GM18861 (cell line): Measurements from ENCODE around the gene TNNC1.

Experiments
- ATAC-seq: cut with Tn5 transposase; IDR thresholded peaks from one replicate; pipeline ENCODE4 v1.9.1; 2021; ENCODE audit not compliant: unreplicated experiment

Gene TNNC1

DNA sequence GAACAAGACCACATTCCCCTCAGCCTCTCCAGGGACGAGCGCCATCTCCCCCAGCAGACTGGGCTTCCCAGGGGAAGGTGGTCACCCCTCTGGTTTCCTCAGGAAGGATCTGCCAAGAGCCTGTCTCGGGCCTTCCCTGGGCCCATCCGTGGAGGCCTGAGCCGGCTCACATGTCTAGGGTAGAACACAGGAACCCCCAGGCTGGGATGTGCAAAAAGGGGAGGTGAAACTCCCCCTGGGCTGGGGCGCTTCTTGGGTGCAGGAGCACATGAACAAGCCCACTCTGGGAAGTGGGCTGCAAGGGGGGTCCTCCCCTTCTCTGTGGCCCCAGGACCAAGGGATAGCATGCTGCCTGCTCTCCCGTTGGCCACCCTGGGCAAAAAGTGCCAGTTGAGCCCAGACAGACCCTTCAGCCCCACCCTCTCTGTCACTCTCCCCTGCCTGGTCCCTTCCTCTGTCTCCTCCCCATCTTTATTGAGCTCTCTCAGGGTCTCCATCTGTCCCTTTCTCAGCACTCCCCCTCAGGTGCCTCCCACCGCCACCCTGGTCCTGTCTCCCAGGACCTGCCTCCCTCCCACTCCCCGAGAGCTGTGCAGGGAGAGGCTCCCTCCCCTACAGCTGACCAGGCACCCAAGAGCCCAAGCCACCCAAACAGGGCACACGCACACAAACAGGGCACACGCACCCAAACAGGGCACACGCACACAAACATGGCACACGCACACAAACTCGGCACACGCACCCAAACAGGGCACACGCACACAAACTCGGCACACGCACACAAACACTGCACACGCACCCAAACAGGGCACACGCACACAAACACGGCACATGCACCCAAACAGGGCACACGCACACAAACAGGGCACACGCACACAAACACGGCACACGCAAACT is 9.8 kb downstream of the TNNC1 start:
- ATAC-seq: no peak

DNA sequence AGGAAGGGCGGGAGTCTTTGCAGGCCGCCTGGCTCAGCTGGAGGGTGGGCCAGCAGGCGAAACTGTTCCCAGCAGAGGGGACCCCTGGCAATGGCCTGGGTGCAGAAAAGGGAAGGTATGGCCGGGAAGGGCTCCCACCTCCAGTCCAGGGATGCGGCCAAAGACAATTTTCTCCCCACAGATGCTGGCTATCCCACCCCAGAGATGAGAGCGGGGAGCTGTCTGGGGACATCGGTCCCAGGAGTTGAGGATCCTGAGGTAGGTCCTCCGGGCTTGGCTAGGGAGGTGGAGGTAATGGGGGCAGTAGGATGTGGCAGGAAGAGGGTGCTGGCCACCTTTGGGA is 10.6 kb downstream of the TNNC1 start:
- no peak for ATAC-seq

DNA sequence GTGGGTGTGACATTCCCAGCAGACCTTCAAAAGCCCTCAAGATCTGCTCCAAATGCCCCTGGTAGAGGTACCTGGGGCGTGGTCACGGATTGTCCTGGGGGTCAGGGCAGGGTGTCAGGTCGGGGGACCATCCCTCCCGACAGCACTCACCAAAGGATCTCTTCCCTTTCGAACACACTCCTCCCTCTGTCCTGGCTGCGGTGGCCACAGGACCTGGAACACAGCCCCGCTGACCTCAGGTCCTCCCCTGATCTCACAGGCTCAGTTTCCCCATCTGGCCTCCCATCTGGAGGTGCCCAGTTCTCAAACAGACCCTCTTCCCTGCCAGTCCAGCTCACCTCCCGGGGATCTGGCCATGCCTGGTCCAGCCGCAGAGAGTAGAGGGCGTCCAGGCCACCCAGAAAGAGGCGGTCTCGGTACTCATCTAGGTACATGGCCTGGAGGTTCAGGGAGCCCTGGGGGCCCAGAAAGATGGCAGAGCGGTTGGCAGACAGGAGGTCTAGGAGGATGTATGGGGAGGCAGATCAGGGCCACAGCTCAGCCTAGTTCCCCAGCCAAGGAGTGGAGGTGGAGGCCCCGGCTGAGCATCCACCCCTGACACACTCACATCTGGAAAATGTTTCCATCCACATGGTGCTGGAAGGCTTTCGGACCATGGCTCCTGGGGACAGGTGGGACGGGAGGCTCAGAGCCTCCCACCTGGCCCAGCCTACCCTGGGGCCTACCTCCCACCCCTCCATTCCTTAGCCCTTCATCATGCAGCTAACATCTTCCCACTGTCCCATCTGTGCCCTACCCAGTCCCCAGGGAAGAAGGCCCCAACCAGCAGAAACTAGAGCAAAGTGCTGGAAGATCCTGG is 11.2 kb downstream of the TNNC1 start:
- ATAC-seq: no peak

DNA sequence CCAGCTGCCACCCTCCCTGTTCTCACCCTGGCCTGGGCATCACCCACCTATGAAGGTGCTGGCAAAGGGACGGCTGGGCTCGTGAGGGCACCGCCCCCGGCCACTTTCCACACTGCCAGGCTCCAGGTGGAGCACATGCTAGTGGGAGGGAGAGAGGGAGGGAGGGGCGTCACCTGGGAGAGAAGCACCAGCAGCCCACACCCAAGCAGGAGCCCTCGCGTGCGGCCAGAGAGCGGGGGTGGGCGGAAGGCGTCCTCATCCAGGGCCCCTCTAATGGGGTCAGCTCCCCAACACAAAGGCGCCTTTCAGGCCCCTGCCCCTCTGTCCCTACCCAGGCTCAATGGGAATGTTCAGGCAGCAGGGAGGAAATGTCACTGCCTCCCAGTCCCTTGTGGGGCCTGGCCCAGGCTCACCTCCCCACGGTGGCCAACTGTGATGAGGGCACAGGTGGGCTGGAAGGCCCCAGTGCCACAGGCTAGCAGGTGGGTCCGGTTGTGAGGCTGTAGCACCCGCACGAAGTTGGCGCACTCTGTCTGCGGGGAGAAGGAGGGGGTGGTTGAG is 12.0 kb downstream of the TNNC1 start:
- ATAC-seq: no peak

DNA sequence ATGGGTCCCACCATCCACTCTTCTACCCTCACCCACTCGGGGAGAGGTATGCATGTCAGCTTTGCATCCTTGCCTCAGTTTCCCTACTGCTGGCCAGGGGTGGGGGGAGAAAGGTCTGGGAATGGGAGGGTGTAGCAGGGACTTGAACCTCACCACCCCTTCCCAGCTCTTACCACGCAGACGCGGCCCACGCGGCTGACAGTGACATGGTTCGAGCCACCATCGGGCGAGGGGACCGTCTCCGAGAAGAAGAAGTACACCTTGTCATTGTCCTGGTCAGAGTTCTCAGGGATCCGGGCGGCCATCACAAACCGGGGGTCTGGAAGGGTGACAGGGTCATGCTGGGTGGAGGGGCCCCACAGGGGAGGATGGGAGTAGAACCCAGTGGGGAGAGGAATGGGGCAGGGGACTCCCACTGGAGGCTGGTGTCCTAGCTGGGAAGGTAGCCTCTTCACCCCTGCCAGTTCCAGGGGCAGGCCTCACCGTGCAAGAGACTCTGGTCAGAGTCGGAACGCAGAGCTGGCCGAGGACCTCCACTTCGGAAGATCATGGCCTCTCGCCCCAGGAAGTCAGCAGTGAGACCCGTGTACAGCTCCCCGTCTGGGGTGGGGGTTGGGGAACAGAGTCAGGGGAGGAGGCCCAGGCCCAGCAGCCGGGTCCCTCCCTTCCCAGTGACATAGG is 12.6 kb downstream of the TNNC1 start:
- no peak for ATAC-seq

DNA sequence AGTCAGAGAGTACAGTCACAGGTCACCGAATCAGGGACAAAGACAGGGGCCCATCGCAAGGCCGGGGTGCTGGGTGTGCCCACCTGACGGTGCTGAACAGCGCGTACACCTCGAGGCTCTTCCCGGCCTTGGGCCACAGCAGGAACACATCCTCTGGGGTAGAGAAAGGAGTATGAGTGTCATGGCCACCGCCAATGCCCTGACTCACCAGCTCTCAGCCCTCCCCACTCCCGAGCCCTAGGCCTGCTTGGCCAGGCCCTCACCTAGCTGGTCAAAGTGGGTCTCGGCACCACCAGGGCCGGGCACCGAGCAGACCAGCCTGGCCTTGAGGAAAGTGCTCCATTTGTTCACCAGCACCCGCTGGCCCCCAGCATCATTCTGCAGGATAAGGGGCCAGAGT is 13.2 kb downstream of the TNNC1 start:
- no peak for ATAC-seq

DNA sequence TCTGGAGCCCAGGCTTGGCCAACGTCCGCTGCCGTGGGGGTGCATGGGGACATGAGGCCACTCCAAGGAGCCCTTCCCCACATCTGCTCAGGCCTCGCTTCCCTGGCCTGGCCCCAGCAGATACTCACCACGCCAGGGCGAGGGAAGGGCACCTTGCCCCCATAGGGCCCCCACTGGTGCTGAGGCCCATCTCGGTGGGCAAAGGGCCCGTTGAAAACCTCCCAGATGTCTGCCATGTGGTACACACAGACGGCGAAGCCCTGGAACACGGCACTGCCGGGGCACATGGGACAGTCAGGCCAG is 13.6 kb downstream of the TNNC1 start:
- no peak for ATAC-seq

DNA sequence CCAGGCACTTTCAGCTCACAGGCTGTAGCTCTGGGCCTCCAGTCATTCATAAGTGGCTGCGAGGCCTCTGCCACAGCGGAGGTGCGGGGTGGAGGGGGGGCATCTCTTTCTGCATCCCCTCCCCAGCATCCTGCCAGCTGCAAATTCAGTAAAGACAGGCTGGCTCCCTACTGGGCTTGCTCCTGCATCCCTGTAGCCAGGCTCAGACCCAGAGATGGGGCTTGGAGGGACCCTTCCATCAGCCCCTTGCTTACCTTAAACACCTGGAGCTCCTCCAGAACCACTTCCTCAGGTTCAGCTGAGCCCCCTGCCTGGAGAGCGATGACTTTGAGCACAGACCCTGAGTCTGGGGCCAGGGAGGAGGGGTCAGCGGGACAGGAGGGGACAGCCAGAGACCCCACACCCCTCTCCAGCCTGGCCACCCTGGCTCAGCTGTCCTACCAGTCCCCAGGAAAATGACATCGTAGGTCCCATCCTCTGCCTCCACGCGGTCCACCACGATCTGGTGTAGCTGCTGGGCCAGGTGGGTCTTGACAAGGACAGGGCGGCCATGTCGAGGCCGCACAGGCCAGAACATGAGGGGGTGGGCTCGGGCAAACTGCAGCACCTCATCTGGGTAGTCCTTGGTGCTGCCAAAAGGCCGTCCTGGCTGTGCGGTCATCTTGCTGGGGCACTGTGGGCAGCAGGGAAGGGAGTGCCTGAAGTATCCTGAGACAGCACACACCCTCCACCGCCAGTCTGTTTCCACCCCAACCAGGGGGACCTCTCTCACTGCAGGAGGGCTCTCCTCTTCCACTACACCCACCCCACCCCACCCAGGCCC is 14.2 kb downstream of the TNNC1 start:
- no peak for ATAC-seq

DNA sequence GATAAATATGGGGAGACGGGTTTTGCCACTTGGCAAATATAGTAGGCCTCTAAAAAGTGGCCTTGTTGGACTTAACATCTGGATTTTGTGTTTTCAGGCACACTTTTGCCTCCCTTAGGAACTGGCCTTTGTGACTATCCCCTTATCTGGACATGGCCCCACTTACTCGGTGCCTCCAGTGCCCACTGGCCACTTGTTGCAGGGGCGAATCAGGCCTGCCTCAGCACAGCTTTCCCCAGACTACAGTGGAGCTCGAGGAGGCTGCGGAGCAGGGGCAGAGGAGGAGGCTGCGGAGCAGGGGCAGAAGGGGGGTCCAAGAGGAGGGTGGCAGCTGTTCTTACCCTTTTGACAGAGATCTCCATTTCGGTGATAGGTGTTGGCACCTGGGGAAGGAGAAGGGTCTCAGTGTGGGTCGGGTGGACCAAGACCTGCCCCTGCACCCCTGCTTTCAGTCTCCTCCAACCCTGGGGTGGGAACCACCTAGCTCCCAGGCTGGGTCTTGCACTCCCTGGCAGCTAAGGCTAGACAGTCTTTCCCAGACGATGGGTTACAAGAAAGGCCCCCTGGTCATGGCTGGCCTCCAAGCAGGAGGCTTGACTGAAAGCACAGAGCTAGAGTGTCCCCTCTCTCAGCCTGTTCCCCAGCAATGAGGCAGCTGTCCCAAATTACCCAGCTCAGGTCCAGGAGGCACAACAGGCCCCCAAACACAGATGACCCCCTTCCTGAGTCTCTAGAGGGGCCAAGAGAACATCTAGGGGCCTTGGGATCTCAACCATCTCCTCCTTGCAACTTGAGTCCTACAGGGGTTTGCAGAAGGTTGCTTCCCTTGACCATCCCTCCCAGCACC is 15.0 kb downstream of the TNNC1 start:
- ATAC-seq: no peak

DNA sequence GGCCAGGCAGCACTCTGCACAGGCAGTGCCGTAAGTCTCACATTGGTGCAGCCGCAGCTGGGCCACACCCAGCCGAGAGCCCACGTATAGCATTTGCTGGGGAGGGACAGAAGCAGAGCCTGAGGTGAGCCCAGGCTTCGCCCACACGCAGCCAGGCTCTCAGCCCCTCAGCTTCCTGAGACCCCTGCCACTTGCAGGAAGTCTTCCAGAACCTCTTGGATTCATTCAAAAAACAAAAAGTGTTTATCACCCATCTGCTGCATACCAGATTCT is 15.8 kb downstream of the TNNC1 start:
- no peak for ATAC-seq

DNA sequence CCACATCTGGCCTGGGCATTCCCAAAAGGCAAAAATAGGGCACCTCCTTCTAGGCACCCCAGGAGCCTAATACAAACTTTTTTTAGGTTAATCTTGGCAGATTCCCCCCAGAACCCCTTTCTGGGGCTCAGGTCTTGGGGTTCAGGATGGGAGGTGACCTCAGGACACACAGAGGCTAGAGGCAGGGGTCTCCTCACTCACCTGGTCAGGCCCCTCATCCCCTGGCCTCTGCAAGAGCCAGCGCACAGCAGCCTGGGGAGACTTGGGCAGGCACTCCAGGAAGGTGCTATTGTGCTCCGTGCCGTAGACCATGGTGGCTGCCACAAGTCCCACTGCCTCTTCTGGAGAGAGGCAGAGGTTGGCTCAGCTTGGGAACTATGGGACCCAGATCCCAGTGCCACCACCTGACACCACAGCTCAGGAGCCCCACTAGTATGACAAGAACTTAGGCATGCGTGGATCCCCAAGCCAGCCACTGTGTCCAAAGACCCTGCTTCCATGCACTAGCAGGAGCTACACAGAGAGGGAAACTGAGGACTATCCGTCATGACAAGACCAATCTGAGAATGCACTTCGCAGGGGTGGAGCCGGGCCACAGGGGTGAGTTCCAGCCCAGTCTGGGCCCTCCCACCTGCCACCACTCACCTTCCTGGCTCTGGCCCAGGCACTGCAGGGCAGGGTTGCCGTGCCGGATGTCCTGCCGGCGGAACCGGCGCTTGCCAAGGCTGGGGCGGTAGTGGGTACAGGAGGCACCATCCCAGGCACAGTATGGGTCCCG is 16.3 kb downstream of the TNNC1 start:
- no peak for ATAC-seq

DNA sequence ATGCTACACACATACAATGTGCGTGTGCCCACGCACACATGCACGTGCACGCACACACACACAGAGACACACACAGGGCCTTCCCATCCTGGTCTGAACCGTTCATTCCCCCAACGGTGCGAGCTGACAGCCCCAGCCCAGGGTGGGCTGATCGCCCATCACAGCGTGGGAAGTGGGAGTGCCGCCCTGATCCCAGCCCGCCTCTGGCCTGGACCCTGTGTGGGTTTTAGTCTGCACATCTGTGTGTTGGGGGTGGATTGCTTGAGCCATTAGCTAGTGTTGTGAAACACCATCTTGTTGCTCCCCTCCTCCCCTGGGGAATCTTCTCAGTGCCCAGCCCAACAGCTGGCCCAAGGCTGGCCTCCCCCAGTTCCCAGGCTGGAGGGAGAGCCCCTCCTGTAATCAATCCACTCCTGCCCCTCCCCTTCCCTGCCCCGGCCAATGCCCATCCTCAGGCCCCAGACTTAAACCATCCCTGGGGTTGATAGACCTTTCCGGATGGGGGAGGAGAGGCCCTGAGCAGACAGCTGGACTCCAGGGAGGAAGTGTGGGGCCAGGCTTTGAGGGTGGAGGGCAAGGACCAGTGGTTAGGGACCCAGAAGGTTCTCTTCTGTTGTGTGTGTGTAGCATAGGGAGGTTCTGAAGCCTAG is 17.2 kb downstream of the TNNC1 start:
- no peak for ATAC-seq

DNA sequence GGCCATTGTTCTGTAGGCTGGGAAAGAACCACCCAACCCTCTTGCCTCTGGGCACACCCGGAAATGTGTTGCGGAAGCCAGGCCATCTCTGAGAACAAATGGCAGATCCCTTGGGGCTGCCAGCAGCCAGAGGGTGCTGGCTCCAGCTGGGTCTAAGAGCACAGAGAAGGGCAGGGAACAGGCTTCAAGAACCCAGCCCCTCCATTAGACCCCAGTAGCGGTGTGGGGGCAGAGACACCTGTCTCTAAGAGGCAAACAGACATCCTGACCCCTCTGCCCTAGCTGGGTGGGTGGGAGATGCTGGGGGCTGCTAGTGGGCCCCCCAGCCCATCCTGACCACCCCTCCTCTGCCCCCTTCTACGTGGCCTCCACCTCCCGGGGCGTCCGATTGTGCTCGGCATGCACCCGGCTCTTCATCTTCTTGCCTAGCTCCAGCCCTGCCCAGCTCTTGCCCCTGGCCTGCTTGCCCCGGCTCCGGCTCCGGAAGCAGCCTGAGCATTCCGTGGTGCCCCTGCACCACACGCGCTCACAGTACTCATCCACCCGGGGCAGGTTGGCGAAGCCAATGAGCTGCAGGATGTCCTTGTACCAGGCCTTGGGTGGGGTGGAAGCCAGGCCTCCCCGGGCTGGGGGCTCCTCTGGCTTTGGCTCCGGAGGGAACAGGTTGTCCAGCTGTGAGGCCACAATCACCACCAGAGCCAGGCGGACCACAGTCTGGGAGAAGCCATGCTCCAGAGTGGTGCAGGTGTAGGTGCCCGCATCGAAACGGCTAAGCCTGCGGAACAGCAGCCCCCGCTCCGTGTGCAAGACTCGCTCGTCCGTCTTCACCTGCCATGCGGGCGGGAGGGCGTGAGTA is 18.4 kb downstream of the TNNC1 start:
- ATAC-seq: no peak

DNA sequence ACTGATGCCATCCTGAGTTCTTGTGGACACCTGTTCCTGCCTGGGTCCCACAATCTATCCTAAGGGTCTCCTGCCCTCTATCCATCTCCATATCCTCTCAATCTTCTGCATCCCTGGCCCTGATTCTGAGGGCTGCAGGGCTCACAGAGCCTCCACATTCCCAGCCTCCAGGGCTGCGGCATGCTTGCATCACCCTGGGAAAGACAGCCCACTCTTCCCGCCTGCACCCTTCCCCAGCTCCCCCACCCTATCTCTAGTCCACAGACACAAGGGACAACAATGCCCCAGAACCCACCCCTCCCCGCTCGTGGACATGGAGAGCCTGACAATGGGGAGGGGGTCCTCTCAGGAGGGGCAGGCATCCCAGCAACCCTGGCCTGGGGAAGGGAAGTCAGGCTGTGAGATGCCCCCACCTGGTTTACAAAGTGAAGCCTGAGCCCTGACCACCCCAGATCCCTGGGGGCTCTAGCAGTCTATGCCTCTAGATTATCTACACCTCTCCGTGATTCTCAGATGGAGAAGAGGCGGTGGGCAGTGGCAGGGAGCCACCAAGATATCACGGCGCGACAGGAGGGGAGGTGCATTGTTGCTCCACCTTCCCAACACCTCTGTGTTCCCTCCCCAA is 19.2 kb downstream of the TNNC1 start:
- no peak for ATAC-seq

DNA sequence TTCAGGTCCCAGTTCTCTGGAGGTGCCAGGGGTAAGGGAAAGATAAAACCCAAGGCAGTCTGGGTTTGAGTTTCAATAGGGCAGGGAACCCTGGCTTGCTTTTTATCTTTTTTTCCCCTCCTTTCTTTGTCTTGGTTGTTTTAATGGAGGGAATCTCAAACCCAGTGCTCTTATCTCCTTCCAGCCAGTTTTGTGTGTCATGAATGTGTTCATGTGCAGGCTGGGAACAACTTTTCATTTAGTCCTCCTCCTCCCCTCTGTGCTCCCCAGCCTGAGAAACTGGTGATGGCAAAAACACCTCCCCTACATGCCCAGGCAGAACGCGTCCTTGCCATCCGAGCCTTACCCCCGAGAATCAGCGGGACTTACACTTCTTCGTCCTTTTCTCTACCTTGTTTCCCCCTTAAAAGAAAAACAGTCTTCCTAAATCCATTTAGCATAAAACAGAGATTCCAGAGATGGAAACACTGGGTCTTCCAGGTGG is 19.8 kb downstream of the TNNC1 start:
- no peak for ATAC-seq

DNA sequence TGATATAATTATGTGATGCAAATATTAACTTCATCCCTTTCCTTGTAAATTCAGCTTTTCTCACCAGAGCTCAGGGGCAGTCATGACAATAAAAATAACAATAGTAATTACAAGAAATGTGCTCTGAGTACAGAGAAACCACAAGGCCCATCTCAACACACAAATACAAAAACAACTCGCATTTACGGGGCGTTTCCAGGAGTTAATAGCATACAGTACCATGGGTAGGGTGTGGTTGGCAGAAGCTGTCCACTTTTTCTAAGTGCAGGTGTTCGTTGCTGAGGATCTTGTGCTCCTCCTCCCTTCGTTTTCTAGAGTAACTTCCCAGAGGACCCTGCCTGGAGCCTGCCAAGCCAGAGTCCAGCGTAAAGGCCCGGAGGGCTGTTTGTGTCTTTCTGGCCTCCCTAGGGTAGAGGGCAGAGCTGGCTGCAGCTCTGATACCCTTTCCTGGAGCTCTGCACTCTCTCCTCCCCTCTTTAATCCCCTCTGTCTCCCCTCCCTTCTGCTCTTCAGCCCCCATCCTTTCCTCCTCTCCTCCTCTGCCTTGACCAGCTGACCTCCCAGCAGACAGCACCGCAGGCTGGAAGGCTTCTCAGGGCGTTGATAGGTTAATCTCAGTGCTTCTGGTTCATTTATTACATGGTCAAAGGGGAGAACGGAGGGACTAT is 20.4 kb downstream of the TNNC1 start:
- no peak for ATAC-seq

DNA sequence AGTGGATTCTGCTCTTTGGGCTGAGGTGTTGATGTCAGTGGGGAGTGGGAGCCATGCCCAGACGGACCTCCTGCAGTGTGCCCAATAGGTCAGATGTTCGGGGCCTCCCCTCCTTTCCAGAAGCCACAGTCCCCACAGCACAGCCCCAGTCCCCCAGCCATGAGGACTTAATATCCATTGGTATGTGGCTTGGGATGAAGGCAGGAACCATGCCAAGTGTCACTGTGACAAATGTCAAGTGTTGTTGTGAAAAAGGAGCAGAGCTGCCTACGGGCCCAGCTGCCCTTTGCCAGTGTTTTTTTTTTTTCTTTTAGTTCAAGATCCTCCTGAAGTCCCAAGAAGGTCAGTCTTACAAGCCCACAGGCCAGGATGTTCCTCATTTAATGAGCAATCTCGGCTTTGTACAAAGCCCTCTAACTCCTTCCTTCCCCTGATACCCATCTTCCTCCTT is 21.1 kb downstream of the TNNC1 start:
- no peak for ATAC-seq
